Neural crest cell (in vitro differentiated cells): Measurements from ENCODE around the gene CD300LG. TPM values are rescaled to one million over a fixed set of nuclear protein-coding genes. Genes with fewer than 3 reads are reported as not detected.

Source experiments
- DNase-seq: peaks from one replicate; pipeline ENCODE4 v3.0.0; 2021; ENCODE audit warnings: low read depth, mixed read lengths, low spot score
- H3K27ac Mint-ChIP-seq: one replicate; pipeline ENCODE4 v1.8.0; 2021; ENCODE audit warnings: mild to moderate bottlenecking, mixed read lengths; ENCODE audit not compliant: unreplicated experiment
- H3K27me3 Mint-ChIP-seq: 2 replicates; pipeline ENCODE4 v1.8.0; 2021; ENCODE audit warnings: low read depth, mild to moderate bottlenecking, mixed read lengths
- H3K36me3 Mint-ChIP-seq: 2 replicates; pipeline ENCODE4 v1.8.0; 2021; ENCODE audit warnings: low read depth, mild to moderate bottlenecking, mixed read lengths
- H3K4me1 Mint-ChIP-seq: 2 replicates; pipeline ENCODE4 v1.8.0; 2021; ENCODE audit warnings: mixed read lengths
- H3K4me3 Mint-ChIP-seq: one replicate; pipeline ENCODE4 v1.8.0; 2021; ENCODE audit warnings: mild to moderate bottlenecking, mixed read lengths
- H3K9me3 Mint-ChIP-seq: 2 replicates; pipeline ENCODE4 v1.8.0; 2021; ENCODE audit warnings: mixed read lengths
- total RNA-seq: library from RNA; stranded (reverse); gene quantifications from 2 replicates; pipeline ENCODE4 v1.2.1, GENCODE V29; 2021
- TF ChIP-seq, protein P1 (sequence below): fragments of 200-600 bp; sonication (generic); conservative IDR thresholded peaks from 2 replicates; pipeline ENCODE4 v1.5.0; 2021; ENCODE audit warnings: antibody characterized with exemption, mild to moderate bottlenecking

The CD300LG gene
- total RNA-seq, 1 donor from 2014 or later: not detected

DNA sequence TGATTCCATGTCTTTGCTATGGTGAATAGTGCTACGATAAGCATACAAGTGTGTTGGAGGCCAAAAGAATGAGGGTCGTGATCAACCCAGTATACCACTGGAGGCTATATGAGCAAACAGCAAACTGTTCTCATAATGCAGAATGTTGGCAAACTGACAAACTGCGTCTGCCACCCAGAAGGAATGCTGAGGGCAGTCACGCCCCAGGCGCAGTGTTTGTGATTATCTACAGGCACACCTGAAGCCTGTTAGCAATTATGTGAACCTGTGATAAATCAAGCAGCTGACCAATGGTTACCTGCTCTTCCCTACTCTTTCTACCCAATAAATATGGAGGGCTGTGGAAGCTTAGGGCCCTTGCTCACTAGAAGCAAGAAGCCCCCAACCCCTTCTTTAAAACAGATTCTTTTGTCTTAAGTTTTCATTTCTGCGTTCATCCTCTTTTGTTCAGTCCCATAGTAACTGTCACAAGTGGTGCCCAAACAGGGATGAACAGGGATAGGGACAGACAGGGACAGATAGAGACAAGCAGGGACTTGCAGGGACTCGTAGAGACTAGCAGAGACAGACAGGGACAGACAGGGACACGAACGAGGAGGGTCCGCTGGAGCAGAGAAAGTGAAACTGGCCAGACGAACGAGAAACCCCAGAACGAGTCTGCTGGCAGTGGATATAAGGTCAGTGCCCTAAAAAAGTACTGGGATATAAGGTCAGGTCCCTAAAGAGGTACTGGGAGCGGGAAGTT, 25.1 kb downstream of the CD300LG start:
- peaks cover 19% of the 10 kb centered on the region for H3K27me3 Mint-ChIP-seq
- DNase-seq: no peak

DNA sequence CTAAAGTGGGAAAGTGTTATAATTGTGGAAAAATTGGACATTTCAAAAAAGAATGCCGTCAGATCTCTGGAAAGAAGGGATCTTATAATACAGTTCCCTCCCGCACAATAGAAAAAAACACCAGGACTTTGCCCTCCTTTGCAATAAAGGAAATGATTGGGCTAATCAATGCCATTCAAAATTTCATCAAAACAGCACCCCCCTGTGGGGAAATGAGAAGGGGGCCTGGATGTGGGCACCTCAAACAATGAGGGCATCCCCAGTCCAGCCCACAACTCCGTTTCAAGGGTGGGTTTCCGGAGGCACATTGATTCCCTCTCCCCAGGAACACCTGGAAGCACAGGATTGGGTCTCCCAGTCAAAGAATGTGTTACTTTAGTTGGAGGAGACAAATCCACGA, 26.1 kb downstream of the CD300LG start:
- TF ChIP-seq, protein P1, sequence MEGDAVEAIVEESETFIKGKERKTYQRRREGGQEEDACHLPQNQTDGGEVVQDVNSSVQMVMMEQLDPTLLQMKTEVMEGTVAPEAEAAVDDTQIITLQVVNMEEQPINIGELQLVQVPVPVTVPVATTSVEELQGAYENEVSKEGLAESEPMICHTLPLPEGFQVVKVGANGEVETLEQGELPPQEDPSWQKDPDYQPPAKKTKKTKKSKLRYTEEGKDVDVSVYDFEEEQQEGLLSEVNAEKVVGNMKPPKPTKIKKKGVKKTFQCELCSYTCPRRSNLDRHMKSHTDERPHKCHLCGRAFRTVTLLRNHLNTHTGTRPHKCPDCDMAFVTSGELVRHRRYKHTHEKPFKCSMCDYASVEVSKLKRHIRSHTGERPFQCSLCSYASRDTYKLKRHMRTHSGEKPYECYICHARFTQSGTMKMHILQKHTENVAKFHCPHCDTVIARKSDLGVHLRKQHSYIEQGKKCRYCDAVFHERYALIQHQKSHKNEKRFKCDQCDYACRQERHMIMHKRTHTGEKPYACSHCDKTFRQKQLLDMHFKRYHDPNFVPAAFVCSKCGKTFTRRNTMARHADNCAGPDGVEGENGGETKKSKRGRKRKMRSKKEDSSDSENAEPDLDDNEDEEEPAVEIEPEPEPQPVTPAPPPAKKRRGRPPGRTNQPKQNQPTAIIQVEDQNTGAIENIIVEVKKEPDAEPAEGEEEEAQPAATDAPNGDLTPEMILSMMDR: no peak
- Mint-ChIP-seq H3K4me1 (no peaks in the 10 kb centered on the region), H3K27ac (no peak overlapping the region), H3K4me3 (no peak overlapping the region), H3K9me3 (no peaks in the 10 kb centered on the region), H3K27me3 (peaks cover 10% of the 10 kb centered on the region), H3K36me3 (no peaks in the 10 kb centered on the region)
- DNase-seq: no peak

More for the DNA sequence above, 25.1 kb downstream of the CD300LG start:
- TF ChIP-seq, protein P1: no peak
- Mint-ChIP-seq H3K36me3 (no peaks in the 10 kb centered on the region), H3K4me3 (no peak overlapping the region), H3K27ac (no peak overlapping the region), H3K4me1 (no peaks in the 10 kb centered on the region), H3K9me3 (no peaks in the 10 kb centered on the region)

DNA sequence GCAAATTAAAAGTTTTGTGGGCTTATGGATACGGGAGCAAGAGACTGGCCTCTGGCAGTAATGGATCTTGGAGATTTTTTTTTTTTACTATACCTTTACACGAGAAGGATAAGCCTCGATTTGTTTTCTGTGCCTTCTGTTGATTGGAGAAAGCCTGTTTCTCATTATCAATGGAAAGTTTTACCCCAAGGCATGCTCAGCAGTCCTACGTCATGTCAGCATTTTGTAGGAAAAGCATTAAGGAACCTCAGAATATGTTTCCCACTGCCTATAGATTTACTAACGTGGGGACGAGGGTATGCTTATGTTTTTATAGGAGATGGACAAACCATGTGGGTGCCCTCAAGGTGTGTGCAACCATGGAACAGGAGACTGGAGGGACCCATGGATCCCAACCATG, 26.8 kb downstream of the CD300LG start:
- TF ChIP-seq, protein P1: no peak
- Mint-ChIP-seq H3K9me3 (no peaks in the 10 kb centered on the region), H3K27ac (no peak overlapping the region), H3K36me3 (no peaks in the 10 kb centered on the region), H3K4me1 (peaks cover 3% of the 10 kb centered on the region), H3K4me3 (no peak overlapping the region), H3K27me3 (peaks cover 3% of the 10 kb centered on the region)
- DNase-seq: no peak

DNA sequence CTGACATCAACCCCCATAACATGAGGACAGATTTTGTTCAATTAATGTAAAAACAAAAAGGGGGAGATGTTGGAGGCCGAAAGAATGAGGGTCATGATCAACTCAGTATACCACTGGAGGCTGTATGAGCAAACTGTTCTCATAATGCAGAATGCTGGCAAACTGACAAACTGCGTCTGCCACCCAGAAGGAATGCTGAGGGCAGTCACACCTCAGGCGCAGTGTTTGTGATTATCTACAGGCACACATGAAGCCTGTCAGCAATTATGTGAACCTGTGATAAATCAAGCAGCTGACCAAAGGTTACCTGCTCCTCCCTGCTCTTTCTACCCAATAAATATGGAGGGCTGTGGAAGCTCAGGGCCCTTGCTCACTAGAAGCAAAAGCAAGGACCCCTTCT, 27.3 kb downstream of the CD300LG start:
- no peak overlapping the region for H3K27ac Mint-ChIP-seq
- H3K9me3 Mint-ChIP-seq: no peaks in the 10 kb centered on the region
- TF ChIP-seq, protein P1: no peak
- H3K4me3 Mint-ChIP-seq: no peak overlapping the region
- peaks cover 3% of the 10 kb centered on the region for H3K27me3 Mint-ChIP-seq
- no peaks in the 10 kb centered on the region for H3K36me3 Mint-ChIP-seq
- no peak for DNase-seq
- H3K4me1 Mint-ChIP-seq: peaks cover 6% of the 10 kb centered on the region

DNA sequence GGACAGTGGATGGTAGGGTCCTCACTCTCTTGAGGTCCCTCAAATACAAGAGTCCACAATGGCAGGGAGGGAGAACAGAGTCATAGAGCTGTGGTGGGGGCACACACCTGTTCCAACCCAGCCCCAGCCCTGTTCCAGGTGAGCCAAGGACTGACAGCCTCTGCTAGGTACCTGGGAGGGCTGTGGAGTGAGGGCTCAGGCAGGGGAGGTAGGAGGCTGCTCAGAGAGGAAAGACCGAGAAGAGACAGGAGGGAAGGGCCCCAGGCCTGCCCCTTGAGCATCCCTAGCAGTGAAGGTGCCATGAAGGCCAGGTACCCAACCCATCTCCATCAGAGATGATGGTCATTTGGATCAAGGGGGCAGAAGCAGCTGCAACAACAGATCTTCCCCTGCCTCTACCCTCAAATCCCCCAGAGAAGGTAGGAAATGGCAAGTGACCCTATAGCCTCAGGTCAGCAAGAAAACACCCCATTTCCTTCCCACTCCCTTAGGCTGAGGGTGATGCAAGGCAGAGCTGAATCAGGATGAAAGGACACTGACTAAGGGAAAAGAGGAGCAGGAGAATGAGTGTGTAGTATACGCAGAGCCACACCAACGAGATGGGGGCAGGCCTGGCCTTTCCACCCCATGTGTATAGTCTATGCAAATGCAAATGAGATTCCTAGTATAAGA, 28.6 kb downstream of the CD300LG start:
- Mint-ChIP-seq H3K27ac (no peak overlapping the region), H3K9me3 (no peaks in the 10 kb centered on the region), H3K36me3 (no peaks in the 10 kb centered on the region), H3K4me3 (no peak overlapping the region), H3K4me1 (peaks cover 6% of the 10 kb centered on the region), H3K27me3 (no peaks in the 10 kb centered on the region)
- TF ChIP-seq, protein P1: no peak
- no peak for DNase-seq
